GM18511 (cell line): ENCODE results near the gene MORF4L2.

Experiments used
- ATAC-seq: cut with Tn5 transposase; IDR thresholded peaks from one replicate; pipeline ENCODE4 v1.9.1; 2021; ENCODE audit warnings: mild to moderate bottlenecking, moderate library complexity; ENCODE audit not compliant: unreplicated experiment

Gene MORF4L2, protein sequence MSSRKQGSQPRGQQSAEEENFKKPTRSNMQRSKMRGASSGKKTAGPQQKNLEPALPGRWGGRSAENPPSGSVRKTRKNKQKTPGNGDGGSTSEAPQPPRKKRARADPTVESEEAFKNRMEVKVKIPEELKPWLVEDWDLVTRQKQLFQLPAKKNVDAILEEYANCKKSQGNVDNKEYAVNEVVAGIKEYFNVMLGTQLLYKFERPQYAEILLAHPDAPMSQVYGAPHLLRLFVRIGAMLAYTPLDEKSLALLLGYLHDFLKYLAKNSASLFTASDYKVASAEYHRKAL

DNA sequence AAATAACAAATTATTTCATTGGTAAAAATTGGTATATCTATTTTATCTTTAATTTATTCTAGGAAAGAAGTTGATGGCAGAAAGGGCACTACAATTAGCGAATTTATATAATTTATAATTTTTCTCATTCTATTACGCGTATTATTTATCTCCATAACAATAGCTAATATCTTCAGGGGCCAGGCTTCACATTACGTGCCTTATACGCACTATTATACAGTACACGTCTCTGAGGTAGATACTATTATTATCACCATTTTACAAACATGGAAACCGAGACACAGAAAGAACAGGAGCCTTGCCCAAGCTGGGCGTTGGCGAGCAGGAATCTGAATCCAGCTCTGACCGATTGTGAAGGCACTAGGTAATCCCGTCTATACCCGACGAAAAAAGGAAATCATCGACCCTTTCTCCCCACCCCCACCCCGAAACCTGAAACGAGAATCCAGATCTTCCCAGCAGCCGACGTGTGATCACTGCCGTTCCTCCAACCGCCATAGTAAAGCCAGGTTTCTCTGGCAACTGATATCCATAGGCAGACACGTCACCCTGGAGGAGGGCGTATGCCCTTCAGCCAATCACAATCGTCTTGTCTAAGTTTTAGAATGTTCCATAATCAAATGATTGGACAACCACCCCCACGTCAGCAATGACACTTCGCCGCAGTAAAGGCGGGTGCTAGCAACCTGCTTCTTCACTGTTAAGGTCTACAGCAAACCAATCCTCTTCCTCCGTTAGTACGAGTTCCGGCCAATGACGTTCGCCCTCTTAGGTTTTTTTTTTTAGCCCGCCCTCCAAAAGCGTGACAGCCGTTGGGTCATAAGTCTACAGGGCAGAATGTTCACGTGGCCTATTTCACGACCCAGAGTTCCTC is at the start of gene MORF4L2:
Gene MORF4L2 (minus strand): TSS at position 501 of the 874 bp plus-strand sequence. CDS start 9,672 bp downstream, outside the sequence.
- ATAC-seq = peak; percentile 93

DNA sequence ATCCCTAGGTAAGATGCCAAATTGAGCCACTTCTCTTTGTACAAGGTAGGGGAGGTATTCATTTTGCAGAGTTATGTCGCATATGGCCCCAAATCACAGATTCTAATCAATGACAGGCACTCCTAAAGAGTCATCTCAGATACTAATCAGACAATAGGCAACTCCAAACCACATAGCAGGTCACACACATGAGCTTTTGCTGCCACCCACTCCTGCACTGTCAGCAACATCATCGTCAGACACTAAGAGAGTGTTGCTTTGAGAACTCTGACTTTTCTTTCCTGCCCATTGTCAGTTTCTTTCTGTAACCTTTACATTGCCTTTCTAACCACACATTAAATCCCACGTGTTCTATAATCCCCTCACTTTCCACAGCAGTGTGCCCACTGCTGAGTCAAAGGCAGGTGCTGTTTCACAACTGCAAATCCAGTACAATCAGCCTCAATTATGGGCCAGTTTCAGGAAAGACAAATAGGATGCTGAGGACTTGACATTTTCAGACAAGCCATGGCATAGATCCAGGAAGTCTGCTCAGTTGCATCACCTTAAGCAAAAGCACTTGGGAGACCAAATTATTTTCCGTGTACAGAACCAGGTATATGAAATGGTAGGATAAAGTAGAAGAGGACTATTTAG is 47.7 kb upstream of the MORF4L2 start:
- ATAC-seq = no peak

DNA sequence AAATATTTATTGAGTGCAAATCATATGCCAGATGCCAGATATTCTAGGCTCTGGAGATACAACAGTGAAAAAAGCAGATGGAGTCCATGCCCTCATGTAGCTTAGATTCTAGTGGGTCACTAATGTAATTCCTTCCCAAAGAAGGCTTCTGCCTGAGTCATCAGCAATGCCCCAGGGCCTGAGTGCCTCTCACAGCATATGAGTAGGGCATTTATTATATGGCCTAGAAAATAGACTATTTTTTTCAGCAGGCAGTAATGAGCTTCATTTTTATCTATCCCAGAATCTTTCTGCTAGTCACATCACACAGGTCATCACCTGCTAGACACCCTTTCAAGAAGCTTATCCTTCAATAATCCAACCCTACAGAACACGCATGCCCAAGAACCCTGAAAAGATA is 46.5 kb upstream of the MORF4L2 start:
- ATAC-seq = no peak

DNA sequence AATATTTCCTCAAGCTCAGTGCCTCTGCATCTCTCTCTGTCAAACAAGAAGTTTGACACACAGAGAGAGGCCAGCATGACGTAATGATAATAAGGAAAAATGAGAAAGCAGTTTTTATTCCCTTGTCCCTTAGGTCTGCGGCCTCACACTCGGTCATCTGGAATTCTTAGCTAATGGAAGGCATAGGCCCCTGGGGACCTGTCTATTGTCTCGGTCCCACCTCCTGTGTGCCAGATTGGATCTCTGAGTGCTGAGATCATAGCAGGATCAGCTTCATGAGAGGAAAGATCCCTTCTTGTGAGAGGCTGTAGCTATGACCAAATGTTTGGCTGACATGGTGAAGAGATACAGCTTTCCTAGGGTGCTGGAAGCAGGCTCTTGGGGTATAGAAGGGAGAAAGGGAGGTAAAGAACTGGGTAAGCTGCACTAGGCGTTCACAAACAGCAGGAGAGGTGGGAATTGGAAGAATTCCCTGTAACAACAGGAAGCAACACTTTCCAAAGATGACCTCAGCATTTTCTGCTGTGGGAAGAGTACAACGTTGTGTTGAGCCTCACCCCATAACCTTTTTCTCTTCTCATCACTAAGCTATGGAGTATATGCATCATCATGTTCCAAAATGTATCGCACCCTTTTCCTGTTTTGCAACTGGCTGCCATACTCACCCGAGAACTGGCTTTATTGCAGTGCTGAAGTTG is 44.4 kb upstream of the MORF4L2 start:
- no peak for ATAC-seq

DNA sequence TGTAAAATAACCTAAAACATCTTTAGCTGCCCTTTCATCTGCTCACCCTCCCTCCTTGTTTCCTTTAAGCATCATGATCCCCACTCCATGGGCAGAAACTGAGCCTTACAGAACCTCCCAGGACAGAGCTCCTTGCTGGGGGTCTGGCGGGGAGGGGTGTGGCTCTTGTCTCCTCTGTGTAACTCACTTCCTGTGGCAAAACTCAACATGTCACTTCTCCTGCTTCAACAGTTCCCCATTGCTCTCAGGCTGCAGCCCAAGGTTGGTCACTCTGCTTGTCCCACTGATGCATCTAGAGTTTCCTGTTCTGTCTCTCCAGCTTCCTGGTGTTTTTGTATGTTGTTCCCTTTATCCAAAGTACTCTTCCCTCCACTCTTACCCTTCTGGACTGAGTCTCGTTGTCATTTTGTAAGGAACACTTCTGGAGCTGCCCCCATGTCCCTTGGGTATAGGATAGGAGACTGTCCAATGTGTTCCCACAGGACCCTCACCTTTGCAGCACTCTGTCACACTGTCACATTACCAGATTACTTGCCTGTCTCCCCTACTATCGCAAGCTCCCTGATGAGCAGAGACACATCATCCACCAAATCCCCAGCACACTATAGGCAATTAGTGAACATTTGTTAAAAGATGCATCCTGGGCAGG is 43.8 kb upstream of the MORF4L2 start:
- ATAC-seq = no peak

DNA sequence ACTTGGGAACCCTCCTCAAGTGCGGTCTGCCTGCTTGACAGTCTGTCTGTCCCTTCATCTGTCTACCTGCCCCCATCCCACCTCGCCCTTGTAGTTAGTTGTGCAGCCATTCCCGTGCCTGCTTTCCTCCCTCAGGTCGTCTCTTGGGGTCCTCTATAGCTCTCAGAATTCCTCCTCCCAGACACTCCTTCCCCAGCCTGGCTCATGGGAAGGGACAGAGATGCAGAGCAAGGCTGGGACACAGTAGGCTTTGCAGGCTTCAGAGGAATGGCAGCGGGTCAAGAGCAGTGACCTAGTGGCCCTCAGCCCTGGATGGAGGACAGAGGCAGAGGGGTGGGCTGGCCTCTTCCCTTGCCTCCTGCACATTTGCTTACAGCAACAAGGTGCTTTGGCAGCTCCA is 42.5 kb upstream of the MORF4L2 start:
- no peak for ATAC-seq

DNA sequence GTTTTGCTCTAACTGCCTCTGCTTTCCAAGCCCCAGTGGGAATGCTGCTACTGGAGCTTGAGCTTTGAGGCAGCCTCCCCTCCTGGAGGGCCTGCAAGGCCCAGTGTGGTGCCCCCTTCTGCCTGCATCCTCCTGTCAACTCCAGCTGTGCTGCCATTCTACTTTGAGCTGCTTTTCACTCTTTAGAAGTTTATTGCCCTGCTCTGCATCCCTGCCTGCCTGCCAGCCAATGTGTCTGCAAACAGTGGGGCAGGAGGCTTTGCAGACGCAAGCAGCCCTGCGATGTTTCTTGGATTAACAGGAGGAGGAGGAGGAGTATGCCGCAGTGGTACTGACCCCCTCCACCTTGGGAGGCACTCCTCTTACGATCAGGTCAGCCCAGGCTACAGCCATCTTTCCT is 40.6 kb upstream of the MORF4L2 start:
- no peak for ATAC-seq

DNA sequence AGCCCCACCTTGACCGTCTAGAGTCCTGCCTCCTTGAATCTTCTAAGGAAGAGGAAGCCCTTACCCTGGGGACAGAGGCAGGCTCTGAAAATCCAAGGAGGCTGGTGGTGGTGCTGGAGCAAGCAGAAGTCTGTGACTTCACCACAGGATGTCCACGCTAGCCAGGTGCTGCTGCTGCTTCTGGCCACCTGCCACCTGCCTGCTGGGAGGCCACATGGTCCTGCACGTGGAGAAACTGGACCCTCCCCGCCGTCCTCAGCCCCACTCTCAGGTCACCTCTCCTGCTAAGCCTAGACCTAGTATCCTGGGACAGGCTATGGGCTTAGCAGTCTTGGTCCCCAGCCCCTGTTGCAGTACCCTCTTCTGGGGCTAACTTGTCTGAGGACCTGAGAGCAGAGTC is 40.0 kb upstream of the MORF4L2 start:
- ATAC-seq = no peak

DNA sequence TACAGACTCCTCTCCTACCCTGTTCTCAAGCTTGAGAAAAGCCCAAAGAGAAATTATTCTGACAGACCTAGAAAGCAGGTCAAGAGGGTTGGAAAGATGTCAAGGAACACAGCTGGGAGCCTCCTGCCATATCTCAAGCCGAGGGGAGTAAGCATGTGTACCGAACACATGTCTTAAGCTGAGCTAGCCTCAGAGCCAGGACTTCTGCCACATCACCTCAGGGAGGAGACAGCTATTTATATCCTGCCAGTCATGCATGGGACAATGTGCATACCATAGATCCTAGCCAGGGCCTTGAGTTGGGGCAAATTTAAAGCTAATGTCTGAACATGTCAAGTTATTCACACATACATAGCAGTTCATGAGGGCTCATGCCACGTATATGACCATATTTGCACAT is 36.0 kb upstream of the MORF4L2 start:
- ATAC-seq = no peak

DNA sequence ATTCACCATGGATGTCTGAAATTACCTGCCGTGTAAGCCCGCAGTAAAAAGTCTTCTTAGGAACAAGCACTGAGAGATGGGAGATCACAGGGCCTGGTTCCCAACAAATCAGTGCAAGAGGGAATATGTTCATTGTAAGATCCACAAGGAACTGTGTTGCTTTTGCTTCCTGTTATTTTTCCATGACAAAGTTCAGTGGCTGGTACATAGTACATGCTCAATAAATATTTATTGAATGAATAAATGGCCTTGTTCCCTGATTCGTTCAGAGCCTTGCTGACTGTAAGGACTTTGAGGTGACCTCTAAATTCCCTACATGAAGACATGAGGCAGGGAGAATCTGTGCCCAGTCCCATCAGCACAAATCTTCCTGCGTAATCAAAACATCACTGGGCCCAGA is 31.6 kb upstream of the MORF4L2 start:
- no peak for ATAC-seq

DNA sequence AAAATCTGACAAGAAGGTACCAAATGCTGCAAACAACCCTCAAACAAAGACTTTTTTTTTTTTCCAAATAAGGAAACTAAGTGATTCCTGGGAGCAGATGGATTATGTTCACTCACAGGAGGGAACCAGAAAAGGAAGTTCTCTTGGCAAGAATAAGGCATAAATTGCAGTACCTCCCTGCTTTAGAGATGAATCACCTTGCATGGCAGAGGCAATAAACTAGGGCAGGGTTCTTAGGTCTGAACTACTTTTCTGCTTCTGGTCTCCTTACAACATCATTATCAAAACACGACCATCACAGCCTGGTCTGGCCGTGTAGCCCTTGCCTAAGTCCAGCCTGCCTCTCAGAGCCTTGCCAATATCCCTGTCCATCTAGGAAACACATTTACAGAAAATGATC is 30.5 kb upstream of the MORF4L2 start:
- no peak for ATAC-seq

DNA sequence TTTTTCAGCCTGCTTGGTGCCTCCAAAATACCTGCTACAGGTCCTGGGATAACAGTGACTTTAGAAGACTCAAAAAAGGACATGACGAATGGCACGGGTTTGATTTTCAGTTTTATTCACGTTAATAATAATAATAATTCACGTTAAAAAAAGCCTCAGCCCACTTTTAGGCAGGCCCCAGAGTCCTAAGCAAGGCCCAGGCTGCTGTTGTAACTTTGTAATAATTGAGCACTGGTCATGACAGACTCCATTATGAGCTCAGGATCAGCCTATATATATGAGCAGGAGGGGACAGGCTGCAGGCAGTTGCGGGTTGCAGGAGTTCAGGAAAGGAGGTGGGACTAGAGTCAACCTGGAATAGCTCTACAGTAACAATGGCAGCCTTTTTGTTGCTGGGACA is 24.1 kb upstream of the MORF4L2 start, which contains the start of gene TMEM31:
Gene TMEM31 (plus strand): TSS at position 301 of the 400 bp plus-strand sequence. CDS start 1,350 bp downstream, outside the sequence.
- no peak for ATAC-seq

DNA sequence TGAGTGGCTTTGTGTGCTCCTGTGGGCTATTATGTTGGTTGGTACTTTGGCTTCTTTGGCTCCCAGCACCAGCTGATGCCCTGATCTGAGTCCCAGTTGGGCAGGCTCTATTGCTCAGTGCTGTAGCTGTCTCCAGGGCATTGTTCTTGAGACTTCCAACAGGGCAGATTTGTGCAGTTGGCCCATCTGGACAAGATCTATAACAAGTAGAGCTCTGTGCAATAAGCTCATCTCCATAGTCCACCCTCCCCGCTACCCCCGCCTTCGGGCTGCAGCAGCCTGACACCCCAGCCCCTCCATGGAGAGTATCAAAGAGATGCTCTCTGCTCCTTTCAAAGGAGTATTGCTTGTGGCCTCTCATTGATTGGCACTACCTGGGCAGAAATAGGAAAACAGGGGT is 18.4 kb upstream of the MORF4L2 start:
- no peak for ATAC-seq

DNA sequence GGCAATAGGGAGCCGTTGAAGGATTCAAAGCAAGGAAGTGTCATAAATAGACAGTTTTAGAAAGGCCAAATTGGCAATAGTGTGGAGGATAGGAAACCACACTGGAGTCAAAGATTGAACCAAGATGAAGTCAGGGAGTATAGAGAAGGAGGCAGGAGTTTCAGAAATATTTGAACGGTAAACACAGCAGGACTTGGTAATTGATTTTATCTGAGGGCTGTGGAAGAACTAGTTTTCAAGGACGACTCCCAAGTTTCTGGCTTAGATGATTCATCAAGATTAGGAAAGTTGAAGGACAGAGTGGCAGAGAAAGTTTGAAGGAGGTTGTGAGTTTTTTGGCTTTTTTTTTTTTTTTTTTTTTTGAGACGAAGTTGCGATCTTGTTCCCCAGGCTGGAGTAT is 12.7 kb upstream of the MORF4L2 start:
- ATAC-seq = no peak

DNA sequence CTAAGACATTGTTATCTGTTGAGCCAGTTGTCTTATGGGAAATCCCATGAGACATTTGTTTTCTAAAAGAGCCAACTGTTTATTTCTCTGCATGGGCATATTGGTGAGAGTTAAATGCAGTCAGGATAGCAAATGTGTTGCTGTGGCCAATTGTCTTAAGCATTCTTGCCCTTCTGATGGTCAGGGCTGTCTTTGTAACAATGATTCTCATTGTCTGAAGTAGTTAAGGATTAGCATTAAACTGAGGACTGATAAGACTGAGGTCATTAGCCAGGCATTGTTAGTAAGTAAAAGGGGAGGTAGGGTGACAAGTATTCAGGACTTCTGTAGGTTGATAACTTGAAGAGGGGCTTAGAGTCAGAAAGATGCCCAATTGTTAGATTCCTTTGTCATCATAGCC is 11.2 kb upstream of the MORF4L2 start:
- ATAC-seq = no peak

DNA sequence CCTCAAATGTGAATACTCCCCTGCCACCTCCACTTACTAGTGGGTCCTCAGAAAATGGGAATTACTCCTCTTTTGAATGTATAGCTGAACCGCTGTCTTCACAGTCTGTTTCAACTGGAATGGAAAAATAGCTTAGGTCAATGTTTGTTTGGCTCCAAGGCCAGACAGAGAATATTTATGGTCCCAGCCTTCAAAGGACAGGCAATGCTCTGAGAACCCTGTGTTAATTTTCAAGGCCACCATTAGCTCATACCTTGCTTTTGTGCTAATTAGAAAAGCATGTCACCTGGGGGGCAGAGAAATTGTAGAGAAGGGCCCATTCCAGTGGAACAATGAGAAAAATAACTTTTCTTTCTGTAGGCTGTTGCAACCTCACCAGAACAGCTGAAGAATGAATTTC is 4.6 kb upstream of the MORF4L2 start:
- ATAC-seq = no peak

DNA sequence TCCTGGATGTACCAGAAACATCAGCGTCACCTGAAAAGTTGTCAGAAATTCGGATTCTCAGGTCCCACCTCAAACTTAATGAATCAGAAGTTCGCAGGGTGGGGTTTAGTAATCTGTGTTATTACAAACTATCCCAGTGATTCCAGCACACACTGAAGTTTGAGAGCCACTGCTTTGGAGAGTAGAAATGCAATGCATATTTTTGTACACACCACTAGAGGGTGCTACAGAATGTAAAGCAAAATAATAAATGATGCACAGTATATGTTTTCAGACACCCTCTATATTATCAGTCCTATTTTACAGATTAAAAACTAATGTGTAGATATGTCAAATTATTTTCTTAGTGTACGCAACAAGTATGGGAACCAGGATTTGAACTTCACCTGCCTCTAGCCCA is 2.4 kb upstream of the MORF4L2 start:
- ATAC-seq = no peak

DNA sequence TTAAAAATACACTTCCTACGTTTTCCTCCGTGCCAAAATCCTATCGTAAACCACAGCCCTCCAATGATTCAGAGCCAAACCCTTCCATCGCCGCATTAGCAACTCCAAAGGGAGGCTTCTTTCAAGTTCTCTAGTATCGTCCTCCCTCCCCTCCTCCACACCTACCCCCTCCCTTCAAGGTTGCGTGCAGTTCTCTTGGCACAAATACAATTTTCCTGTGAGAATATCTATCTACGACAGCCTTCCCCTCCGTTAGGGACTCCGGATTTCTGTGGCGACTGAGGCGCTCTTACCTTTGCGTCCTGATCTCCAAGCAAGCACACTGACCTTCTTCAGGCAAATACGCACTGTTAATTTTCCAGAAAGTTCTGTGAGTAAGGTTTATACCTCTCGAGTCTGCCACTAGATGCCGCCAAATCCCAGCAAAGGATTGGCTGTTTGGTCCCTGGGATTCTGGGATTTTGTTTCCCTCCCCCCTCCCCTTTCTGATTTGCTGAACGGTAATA is 1.2 kb upstream of the MORF4L2 start:
- ATAC-seq = no peak

DNA sequence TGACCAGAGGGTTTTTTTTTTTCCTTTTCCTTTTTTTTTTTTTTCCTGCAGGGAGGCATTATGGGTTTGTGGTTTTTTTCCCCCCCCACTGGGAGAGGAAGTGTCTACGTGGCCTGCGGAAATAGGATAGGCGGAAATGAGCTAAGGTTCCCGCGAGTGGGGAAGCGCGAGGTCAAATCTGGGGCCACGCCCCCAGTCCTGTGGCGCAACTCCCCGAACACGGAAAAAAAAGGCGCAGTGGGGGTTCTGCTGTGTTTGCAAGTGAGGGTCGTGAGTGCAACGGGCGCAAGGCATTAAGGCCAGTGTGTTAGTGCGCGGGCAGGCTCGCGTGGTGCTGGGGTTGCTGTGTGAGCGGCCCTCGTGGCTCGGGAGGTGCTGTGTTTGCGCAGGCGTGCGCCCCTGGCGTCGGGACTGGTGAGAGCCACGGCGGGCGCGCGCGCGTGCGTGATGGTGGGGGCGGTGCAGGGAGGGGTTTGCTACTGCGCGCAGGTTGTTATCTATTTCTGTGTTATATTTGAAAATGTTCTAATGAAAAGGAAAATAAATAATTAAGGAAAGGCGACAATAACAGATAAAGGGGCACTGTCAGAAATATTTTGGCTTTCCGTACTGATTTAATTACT is 685 bp upstream of the MORF4L2 start:
- peak; percentile 56 for ATAC-seq

DNA sequence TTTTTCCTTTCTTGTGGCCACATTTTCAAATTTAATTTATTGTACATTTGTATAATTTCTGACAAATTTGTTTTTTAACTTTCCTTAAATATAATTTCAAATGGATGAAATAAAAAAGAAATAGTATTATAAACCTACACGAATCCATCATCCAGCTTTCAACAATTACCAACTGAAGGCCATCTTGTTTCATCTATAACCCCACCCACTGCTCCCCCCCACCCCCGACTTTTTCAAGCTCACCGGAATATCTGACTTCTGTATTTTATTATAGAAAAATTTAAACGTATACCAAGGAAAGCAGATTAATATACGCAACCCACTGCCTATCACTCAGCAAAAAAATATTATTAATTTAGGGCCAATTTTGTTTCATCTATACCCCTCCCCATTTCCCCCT is 1.1 kb downstream of the MORF4L2 start:
- no peak for ATAC-seq
